Hematopoietic multipotent progenitor cell treated with erythropoietin and hydrocortisone succinate and interleukin-3 and kit ligand, for 8 days (in vitro differentiated cells): Measurements from ENCODE around the gene L1CAM.
"Not testable (repeated sequence)": the region's sequence is repeated elsewhere in the genome, so short reads cannot be mapped to it uniquely, and the experiment has no call there.

Experiments
- DNase-seq: peaks from one replicate; pipeline ENCODE4 v3.0.0-alpha.2; 2015

The L1CAM gene

DNA sequence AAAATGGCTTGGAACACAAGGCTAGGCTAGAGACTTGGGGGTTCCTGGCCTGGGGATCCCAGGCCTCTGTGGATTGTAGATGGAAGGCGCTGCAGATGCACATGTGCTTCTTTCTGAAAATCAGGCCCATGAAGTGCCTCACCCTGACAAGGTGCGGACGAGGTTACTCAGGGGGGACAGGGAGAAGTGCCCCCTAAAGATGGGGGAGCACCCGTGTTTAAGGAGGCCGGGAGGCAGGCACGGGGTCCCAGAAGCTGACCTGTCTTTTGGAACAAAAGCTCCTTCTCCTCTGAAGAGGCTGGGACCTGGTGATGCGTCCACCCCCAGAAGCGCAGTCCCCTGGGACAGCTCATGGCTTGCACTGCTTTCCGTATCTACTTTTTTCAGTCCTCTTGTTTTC, 58.1 kb downstream of the L1CAM start:
- no peak for DNase-seq

DNA sequence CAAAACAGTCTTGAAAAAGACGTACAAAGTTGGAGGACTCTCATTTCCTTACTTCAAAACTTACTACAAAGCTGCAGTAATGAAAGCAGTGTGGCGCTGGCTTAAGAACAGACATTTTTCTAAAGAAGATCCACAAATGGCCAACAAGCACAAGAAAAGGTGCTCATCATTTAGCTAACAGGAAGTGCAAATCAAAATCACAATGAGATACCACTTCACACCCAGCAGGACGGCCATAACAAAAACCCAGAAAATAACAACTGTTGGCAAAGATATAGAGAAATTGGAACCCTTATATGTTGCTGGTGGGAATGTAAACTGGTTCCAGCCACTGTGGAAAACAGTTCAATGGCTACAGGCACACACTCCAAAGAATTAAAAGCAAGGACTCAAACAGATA, 59.0 kb downstream of the L1CAM start:
- no peak for DNase-seq

DNA sequence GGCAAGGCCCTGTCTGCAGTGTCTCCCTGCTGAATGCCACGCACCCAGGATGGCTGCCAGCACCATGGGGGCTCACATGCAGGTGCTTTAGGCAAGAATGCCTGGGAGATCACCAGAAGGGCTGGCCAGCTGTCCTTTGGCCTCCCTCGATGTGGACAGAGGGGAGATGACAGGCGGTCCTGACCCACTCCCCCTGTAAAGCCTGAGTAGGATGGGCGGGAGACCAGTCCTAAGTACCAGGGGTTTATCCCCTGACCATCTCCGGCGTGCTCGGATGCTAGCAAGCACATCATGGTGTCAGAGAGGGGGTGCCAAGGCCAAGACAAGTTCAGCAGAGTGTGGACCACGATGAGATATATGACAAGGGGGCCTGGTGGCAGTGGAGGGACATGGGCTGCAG, 60.9 kb downstream of the L1CAM start:
- DNase-seq, result no peak

DNA sequence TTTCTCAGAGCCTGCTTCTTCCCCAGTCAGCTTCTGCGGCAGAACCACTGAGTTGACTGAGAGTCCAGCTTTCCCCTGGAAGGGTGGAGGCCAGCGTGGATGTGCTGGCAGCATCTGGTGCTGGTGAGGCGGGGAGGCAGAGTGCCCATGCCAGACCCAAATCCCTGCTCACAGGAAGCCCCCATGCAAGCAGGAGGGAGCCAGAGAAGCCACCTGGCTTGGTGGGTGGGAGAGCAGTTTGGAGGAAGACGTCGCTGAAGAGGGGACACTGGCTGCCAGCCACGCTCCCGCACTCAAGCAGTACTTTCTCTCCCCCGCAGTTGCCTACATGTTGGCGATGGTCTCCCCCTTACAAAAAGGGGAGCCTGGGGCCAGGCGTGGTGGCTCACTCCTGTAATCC, 61.6 kb downstream of the L1CAM start:
- no peak for DNase-seq

DNA sequence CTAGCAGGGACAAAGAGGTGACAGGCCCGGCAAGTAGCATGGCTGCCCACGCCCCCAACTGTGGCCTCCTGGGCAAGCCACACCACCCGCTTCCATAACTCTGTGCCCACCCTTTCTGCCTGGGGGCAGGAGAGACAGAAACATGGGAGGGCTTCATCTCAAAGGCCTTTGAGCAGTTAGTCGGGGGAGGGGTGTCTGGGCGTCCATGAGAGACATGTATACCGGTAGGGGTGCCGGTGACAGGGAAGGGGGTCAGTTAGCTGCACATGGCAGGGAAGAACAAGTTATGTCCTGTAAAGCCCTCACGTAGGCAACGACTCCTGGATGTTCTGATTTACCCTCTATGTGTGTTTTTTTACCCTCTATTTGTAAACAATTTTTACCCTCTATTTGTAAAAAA, 64.9 kb downstream of the L1CAM start:
- DNase-seq, result no peak

DNA sequence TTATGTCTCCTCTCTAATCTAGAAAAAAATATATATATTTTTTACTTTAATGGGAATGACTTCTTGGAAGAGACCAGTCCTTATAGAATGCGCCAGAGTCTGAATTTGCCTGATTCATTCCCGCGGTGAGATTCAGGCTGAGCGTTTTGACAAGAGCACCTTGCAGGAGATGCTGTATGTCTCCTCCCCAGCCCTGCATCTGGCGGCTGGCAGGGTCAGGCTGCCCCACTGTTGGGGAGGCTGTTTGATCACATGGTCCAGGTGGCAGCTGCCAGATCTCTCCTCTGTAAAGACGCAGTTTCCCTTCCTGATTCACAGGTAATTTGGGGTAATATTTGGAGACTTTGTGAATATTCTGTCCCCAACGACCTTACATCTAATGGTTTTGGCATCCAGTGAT, 65.4 kb downstream of the L1CAM start:
- no peak for DNase-seq

DNA sequence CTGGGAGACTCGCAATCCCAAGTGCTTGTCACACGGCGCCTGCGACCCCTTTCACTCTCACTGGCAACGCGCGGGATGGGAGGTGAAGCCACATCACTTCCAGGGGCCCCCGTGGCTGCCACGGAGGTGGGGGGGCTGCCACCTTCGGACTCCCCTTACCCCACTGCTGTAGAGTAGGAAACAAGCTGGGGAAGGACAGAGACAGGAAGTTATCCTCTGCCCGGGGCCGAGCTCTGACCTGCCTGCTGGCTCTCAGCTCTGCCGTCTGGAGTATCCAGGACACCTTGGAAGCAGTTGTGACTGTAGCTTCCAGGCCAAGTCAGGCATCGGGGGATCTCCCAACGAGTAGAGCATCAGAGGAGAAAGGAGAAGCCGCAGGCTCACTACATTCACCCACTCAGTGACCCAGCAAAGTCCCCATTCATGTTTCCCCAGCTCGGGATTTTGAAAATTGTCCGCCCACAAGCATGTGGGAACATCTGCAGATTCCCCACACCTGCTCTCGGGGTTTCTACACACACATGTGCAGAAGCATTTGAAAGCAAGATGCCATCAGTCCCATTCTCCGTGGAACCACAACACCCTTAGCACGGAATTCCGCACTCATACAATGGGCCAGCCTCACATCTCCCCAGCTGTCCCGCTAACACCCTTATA, 66.5 kb downstream of the L1CAM start:
- no peak for DNase-seq

DNA sequence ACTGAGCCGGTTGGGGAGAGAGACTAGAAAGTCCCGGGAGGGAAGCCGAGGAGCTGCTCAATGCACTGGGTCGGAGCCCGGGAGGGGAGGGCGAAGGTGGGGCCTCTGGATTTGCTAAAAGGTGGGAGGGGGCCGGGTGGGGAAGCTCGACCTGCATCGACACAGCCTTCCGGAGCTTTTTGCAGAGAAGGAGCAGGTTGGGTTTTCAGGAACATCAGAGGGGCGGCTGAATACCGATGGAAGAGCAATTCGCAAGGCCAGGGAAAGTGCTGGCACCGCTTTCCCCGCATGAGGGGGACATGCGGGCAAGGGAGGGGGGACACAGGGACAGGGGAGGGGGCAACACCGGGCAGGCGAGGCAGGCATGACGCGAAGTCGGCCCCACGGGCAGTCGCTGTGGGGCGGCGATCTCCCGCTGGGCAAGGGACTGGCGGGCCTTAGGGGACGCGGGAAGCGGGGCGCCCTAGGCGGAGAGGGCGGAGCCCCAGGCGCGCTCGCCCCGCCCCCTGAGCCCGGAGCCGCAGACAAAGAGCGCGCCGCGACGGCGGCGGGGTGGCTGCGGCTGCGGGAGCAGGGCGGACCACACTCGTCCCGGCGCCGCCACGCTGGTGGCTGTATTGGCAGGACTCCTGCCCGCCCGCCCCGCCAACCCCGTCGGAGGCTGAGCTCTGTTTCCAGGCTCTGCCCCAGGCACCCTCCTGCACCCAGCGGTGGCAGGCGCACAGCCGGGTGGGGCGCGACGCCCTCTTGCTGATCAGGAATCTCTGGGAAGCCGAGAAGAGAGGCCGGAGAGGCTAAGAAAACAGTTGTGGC, 67.2 kb downstream of the L1CAM start:
- DNase-seq, result peak; percentile 31

DNA sequence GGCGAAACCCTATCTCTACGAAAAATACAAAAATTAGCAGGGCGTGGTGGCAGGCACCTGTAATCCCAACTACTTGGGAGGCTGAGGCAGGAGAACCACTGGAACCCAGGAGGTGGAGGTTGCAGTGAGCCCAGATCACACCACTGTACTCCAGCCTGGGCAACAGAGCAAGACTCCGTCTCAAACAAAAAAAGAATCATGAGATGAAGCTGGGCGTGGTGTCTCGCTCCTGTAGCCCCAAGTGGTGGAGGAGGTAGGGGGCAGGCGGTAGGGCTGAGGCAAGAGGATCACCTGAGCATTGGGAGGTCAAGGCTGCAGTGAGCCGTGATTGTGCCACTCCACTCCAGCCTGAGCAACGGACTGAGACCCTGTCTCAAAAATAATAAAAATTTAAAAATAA, 67.9 kb downstream of the L1CAM start:
- DNase-seq, result not testable (repeated sequence)

DNA sequence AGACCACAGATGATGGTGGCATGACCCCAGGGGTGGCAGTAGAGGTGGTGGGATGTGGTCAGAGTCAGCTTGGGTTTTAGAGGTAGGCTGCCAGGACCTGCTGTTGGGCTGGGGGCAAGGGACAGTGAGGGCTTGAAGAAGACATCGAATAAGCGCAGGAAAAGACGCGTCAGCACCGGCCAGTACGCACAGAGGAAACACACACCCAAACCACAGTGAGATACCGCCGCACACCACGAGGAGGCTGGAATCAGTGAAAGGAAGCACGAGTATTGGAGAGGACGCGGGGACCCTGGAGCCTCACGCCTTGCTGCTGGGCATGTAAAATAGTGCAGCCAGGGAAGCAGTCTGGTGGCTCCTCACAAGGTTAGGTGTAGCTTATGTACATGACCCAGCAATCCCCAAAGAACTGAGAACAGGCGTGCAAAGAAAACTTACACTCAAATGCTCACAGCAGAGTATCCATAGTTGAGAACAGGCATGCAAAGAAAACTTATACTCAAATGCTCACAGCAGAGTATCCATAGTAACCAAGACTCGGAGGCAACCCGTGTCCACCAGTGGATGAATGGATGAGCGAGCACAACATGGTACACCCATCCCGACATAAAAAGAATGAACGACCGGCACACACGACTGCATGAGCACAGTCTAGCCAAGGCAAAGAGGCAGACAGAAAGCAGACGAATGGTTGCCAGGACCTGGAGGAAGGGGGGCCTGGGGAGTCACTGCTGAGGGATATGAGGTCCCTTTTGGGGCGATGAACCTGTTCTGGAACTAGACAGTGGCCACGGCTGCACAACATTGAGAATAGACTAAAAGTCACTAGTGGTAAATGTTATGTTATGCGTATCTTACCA, 68.9 kb downstream of the L1CAM start:
- peak; percentile 55 for DNase-seq

DNA sequence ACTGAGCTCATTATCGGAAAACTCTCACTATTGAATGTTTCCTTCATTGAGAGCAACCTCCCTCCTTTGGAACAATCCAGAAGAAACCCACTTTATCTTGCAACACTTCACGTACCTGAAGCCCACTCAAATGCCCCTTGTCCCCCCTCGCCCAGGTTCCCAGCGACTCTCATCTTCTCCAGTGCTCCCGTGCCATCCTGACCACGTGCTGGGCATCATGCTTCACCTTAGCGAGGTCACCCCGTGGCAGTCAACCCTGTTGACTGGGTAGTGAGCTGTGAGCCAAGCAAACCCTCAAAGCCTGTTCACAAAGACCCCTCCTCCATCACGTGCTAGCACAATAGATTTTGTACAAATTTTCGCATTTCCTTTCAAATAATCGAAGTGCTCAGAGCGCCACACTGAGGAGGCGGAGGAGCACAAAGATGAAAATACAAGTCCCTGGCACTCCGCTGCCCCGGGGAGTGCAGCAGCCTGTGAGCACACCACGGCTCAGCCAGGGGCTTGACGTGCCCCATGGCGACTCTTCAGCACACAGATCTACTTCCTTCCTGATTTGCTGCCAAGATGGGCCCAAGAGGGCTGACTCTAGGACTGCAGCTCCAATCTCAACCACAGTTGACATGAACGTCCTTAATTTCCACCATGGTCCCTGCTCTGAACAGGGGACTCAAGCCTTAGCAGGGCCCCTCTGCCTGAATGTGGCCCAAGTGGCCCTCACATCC, 71.2 kb downstream of the L1CAM start:
- no peak for DNase-seq

DNA sequence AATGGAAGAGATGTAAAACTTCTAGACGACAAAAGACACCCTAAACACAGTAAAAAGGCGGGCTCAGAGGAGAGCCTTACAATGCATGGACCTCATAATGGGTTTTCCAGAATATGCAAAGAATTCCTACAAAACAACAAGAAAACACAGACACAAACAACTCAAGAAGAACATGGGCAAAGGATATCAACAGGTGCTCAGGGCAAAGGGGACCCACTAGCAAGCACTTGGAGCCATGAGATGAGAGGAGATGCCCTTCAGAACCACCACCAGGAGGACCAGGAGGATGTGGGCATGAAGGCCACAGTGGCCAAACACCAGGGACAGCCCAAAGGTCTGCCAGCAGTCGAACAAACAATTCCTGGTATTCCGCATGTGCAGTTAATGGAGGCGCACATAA, 72.8 kb downstream of the L1CAM start:
- DNase-seq, result no peak

DNA sequence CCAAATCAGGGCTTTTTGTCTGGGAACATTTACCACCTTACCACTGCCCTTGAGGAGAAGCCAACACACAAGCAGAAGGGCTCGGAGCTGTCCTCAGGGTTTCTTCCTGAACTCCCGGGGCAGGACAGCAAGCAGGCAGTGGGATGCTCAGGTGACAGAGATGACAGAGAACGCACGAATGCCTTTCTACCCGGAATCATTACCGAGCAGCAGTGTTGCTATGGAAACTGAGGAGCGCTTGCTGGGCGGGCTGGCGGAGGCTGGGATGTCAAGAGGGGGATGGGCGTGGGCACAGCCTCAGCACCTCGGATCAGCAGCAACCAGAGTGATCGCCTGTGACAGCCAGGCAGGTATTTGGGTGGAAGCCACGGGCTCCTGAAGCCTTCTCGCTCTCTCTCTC, 73.8 kb downstream of the L1CAM start:
- no peak for DNase-seq
